ENCODE data around the gene PTPN4.

PTPN4 gene

GRCh38 chr2:119864318-119864717 lies 104.6 kb downstream of the PTPN4 start:
- no peak for DNase-seq

GRCh38 chr2:119871725-119872124 lies 112.0 kb downstream of the PTPN4 start:
- DNase-seq: no peak

DNA sequence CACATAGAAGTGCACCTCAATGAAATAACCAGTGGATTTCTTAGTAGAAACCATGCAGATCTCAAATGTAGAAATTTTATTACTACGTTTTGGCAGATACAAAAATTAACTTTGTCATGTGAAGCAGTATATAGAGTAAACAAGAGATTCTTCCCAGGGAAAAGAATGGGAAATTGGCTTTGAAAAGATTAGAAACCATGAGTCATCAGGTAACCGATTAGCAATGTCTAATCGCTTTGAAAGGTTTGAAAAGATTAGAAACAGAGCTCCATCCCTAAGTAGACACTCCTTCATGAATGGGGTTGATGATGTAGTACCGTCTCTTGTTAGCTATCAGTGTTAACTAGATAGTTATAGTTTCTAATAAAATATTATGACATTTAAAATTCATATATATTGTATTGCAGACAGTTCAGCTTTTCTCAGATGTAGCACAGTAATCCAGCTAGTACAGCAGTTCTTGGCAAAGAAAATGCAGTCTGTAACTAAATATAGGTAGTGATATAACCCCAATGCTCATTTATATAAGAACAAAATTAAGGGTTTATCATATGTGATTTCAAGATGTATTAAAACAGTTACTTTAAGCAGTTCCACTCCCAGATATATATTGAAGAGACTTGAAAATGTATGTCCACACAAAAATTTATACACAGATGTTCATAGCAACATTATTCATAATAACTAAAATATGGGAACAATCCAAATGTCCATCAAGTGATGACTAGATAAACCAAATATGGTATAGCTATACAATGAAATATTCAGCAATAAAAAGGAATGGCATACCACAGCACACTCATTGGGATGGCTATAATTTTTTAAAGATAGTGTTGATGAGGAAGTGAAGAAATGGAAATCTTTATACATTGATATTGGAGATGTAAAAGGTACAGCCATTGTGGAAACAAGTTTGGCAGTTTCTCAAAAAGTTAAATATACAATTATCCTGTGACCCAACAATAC lies 113.9 kb downstream of the PTPN4 start:
- DNase-seq: no peak

GRCh38 chr2:119879502-119879901 lies 119.8 kb downstream of the PTPN4 start:
- no peak for DNase-seq

DNA sequence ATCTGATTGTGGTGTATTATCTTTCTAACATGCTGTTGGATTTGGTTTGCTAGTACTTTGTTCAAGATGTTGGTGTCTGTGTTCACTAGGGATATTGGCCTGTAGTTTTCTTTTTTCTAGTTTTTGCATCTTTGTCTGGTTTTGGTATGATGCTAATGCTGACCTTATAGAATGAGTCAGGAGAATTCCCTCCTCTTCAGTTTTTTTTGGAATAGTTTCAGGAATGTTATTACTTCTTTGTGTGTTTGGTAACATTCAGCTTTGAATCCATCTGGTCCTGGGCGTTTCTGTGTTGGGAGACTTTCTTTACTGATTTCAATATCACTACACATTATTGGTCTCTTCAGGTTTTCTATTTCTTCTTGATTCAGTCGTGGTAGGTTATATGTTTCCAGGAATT lies 129.0 kb downstream of the PTPN4 start:
- DNase-seq: no peak

DNA sequence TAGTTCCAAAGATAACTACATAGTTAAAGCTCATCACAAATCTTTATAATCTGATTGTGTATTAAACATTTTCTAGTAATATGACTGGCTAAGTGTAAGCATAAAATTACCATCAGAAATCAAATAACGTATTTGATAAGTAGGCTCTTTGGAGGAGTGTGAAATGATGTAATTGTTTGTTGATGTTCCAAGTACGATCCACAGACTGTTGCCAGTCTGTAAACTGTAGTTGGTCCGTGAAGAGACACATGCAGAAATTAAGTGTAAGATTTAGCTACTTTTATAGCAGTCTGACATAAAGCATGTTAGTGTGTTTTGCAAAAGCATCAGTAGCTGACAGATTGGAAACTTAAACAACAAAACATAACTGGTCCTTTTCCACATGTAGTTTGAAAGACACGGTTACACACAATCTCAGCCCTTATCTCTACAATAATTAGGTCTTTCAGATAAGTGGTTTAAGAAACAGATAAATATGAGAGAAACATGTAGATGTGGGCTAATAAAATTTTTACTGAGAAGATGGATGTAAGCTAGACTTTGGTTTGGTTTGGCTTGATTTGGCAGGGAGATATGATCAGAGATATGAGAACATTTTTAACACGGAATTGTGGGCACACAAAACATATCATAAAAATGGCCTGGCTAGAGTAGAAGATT lies 138.1 kb downstream of the PTPN4 start:
- DNase-seq: no peak

GRCh38 chr2:119901013-119901412 lies 141.3 kb downstream of the PTPN4 start:
- DNase-seq: no peak

DNA sequence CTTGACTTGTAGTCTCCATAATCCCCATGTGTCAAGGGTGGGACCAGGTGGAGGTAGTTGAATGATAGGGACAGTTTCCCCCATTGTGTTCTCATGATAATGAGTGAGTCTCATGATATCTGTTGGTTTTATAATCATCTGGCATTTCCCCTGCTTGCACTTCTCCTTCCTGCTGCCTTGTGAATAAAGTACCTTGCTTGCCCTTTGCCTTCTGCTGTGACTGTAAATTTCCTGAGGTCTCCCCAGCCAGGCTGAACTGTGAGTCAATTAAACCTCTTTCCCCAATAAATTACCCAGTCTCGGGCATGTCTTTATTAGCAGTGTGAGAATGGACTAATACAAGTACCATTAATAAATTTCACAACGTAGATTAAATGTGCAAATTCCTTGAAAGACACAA lies 150.8 kb downstream of the PTPN4 start:
- DNase-seq: no peak

DNA sequence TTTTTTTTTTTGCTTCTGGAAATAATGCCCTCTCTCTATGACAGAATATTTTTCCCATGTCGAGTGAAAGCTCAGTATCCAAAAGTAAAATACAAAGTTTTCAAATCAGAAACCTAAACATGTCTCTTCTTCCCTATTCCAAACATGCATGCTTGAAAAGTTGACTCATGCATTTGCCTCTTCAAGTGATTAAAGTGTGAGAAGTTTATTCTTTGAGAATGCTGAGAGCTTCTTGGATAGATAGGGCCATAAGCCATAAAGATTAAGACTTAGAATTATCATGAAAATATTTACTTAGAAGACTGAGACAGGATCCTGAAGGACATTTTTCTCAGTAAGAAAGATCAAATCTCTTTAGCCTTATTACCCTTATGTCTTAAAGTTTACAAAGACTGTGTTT lies 154.5 kb downstream of the PTPN4 start:
- DNase-seq: no peak

- DNase-seq: no peak
These were observed 162.1 kb downstream of the PTPN4 start for GRCh38 chr2:119921825-119922224.

DNA sequence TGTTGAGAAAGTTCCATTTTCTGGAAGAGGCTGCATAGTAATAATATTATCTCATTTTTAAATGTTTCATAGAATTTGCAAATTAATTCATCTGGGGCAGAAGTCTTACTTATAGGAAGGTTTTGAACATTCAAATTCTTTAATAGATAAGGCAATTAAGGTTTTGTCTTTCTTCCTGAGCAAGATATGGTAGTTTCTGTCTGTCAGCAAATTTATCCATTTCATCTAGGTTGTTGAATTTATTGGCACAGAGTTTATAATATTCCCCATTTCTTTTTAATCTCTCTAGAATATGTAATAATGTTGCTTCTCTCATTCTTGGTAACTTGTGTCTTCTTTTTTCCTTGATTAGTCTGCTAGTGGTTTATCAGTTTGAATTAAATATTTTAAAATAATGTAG lies 163.0 kb downstream of the PTPN4 start:
- no peak for DNase-seq

DNA sequence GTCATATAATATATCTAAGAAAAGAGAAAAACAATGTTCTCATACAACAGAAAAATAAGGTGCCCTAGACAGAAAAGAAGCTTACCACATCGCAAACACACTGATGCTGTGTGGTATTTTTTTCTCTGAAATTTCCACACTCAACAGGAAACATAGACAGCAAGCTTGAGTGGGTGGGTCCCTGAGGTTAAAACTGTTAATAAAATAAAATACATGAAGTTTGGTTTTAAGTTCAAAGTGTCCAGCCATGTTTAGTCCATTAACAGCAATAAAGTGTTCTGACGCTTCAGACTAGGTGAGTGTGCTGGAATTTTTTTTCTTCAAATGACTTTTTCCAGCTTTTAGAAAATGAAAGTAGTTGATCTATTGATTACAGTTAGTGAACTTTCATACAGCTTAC lies 169.8 kb downstream of the PTPN4 start:
- no peak for DNase-seq

GRCh38 chr2:119932809-119933208 lies 173.1 kb downstream of the PTPN4 start:
- DNase-seq: no peak

GRCh38 chr2:119934319-119934718 lies 174.6 kb downstream of the PTPN4 start:
- DNase-seq: no peak

DNA sequence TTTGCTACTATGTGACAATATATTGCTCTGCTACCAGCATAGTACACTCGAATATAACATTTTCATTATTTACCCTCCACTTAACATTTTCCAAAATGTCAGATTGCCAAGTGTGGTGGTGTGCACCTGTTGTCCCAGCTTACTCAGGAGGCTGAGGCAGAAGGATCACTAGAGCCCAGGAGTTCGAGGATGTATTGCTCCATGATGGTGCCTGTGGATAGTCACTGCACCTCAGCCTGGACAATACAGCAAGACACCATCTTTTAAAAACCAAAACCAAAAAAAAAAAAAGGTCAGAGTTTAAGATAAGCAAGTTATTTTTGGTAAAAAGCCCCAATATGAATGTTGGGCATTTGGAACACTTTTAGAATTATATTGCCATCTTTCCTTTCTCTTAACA lies 178.0 kb downstream of the PTPN4 start:
- no peak for DNase-seq

GRCh38 chr2:119939915-119940314 lies 180.2 kb downstream of the PTPN4 start:
- no peak for DNase-seq

GRCh38 chr2:119940856-119941255 lies 181.1 kb downstream of the PTPN4 start:
- no peak for DNase-seq

DNA sequence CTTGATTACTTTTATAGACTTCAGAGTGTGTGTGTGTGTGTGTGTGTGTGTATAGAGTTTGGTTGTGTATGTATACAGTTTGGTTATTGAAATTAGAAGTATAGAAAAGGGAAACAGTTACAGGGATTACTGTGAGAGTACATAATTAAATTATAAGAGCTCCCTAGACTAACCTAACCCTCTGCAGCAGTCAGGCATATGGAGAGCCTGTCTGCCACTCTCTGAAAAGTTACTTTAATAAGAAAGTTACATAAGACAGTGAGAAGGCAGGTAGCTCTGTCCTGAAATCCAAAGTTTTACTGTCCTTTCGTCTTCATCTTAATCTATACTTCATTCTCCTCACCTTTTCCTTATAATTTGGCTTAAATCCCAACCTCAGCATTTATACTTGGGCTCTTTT lies 181.7 kb downstream of the PTPN4 start:
- no peak for DNase-seq

DNA sequence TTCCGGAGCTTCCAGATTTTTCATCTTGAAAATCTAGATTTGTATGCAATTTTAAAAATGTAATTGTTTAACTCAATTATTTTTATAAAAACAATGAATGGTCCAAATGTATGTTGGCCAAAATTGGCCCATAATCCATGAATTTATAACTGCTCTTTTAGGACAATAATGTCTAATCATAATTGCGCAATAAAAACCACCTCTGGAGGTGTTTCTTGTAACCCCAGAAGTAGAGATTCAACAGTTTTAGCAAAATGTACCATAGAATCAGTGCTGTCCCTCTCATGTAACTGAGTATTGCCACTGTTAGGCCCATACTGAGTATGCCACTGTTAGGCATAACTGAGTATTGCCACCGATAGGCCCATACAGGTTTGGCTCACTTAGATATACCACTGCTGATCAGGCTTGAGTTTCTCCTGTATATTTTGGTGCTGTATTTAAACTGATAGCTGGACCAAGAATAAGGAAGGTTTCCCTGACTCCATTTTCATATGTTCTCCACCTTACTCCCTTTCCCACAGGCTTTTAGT lies 182.3 kb downstream of the PTPN4 start:
- no peak for DNase-seq

GRCh38 chr2:119943058-119943457 lies 183.3 kb downstream of the PTPN4 start:
- DNase-seq: no peak

GRCh38 chr2:119947535-119947934 lies 187.8 kb downstream of the PTPN4 start:
- no peak for DNase-seq

- no peak for DNase-seq
These were observed 191.2 kb downstream of the PTPN4 start for GRCh38 chr2:119950966-119951365.

DNA sequence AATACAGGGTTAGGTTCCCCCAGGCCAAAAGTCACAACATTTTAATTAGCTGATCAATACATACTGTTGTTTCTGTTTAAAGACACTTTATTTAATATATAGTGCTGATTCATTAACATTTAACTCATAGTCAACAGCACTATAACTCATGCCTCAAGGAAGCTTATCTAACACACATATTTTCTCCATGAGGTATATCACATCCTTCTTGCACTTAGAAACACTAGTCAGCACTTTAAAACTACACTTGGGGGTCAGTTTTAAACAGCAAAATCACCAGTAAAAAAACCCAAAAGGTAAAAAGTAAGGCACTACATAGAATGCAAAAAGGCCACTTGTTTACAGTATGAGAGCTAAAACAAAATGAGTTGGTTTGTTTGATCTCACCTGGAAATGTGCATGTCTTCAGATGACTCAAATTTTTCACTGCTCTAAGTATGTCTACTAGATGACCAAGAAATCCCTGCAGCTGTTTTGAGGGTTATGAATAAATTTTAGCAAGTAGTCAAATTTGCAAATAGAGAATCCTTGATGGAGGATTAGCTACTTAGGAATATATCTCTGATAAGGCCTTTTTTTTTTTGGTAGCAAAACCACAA lies 199.0 kb downstream of the PTPN4 start:
- no peak for DNase-seq

DNA sequence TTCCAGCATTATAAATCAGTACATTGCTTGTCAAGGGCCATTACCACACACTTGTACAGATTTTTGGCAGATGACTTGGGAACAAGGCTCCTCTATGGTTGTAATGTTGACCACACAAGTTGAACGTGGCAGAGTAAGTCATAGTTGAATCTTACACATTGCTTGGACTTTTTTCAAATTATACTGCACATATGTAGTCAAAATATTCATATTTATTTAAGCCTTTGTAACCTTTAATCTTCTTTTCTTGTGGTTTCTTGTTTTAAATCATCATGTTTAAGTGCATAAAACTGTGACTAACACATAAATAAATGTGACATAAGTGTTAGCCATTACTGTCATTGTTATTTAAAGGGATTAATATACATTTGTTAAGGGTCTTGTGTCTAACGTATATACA lies 201.1 kb downstream of the PTPN4 start:
- no peak for DNase-seq

Measured in NCI-H1105 treated with DMSO at 0.1 percent for 48 hours (cell line).